IPS-15b (cell line): ENCODE measurements around the gene PDE4B.

Source experiments
- H3K27me3 ChIP-seq: one replicate; pipeline ENCODE4 v1.6.1; 2013; ENCODE audit warnings: low read length; ENCODE audit not compliant: control insufficient read depth, insufficient read depth
- H3K36me3 ChIP-seq: one replicate; pipeline ENCODE4 v1.6.1; 2013; ENCODE audit warnings: low read length; ENCODE audit not compliant: control insufficient read depth, insufficient read depth
- H3K4me1 ChIP-seq: one replicate; pipeline ENCODE4 v1.6.1; 2013; ENCODE audit warnings: mild to moderate bottlenecking, low read length; ENCODE audit not compliant: control insufficient read depth, insufficient read depth
- H3K4me3 ChIP-seq: one replicate; pipeline ENCODE4 v1.5.1; 2013; ENCODE audit warnings: low read depth, low read length
- H3K9ac ChIP-seq: one replicate; pipeline ENCODE4 v1.6.1; 2013; ENCODE audit warnings: low read depth, mild to moderate bottlenecking, low read length
- H3K9me3 ChIP-seq: one replicate; pipeline ENCODE4 v1.6.1; 2013; ENCODE audit warnings: mild to moderate bottlenecking, low read length; ENCODE audit not compliant: control insufficient read depth, insufficient read depth

The PDE4B gene

GRCh38 chr1:66237042-66237441, 444.3 kb downstream of the PDE4B start:
- no peaks in the 10 kb centered on the region for H3K9me3 ChIP-seq
- peaks cover 1% of the 10 kb centered on the region for H3K4me1 ChIP-seq
- H3K9ac ChIP-seq = no peak overlapping the region
- H3K36me3 ChIP-seq = no peaks in the 10 kb centered on the region
- H3K27me3 ChIP-seq = no peaks in the 10 kb centered on the region
- no peak overlapping the region for H3K4me3 ChIP-seq

GRCh38 chr1:66237722-66238479, 445.2 kb downstream of the PDE4B start:
- Histone ChIP-seq H3K9ac (no peak overlapping the region), H3K36me3 (no peaks in the 10 kb centered on the region), H3K4me1 (no peaks in the 10 kb centered on the region)

DNA sequence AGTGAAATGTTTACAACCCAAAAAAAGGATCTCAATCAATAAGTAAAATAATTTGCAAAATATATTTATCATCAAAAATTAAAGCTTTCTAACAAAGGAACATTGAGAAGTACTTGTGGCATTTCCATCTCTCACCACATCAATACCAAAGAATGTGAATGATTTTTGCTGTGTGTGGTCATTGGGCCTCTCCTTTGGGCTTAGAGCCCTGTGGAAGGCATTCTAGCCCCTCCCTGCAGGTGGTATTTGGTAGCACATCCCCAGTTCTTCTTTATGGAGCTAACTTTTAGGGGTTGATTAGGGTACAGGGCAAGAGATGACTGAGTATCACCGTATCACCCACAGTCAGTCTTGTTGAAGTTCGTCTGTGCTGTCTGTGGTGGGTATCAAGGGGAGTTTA, 447.1 kb downstream of the PDE4B start:
- no peaks in the 10 kb centered on the region for H3K9me3 ChIP-seq
- H3K4me1 ChIP-seq = no peaks in the 10 kb centered on the region
- no peaks in the 10 kb centered on the region for H3K27me3 ChIP-seq
- no peak overlapping the region for H3K4me3 ChIP-seq
- H3K36me3 ChIP-seq = no peaks in the 10 kb centered on the region
- H3K9ac ChIP-seq = no peak overlapping the region

More at GRCh38 chr1:66237722-66238479, 445.2 kb downstream of the PDE4B start:
- Histone ChIP-seq H3K4me3 (no peak overlapping the region), H3K27me3 (no peaks in the 10 kb centered on the region), H3K9me3 (no peaks in the 10 kb centered on the region)

GRCh38 chr1:66240491-66241484, 448.1 kb downstream of the PDE4B start:
- Histone ChIP-seq H3K4me3 (no peak overlapping the region), H3K4me1 (no peaks in the 10 kb centered on the region), H3K27me3 (no peaks in the 10 kb centered on the region), H3K9ac (no peak overlapping the region), H3K36me3 (no peaks in the 10 kb centered on the region), H3K9me3 (no peaks in the 10 kb centered on the region)

DNA sequence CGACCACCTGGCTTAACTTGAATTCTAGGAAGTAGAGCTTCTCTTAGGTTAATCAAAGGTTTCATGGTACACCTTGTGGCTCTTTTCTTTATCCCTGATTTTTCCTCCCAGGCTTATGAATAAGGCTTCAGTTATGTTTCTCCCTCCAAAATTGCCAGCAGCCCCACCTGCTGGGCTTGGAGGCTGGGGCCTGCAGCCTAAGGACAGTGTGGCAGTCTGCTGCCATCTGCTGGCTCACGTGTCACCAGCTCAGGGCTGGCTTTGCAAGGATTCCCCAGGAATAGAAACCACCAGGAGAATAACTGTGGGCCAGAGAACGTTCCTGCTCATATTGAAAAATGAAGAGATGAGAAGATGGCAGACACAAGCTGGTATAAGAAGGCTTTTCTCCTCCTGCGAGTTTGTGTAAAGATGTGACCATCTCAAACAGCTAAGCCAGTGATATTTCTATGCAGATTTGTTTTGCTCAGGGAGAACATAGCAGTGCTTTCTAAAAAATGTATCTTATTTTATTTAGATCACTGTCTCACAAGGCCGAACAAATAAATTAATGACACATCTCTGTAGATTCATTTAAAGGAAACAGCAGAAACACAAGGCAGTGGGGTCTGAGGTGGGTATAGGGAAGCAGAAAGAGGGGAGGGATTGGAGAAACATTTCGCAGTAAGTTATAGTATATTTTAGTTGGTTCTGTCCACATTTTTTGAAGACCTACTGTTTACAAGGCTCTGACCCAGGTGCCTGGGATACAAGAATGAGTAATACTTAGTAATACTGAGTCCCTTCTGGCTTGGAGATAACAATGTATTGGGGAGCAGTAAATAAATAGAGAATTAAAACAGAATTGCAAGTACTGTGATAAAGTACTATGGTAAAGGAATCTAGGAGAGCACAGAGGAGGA, 450.2 kb downstream of the PDE4B start:
- H3K27me3 ChIP-seq = no peaks in the 10 kb centered on the region
- H3K4me1 ChIP-seq = no peaks in the 10 kb centered on the region
- H3K9ac ChIP-seq = no peak overlapping the region
- H3K36me3 ChIP-seq = no peaks in the 10 kb centered on the region
- H3K9me3 ChIP-seq = no peaks in the 10 kb centered on the region
- H3K4me3 ChIP-seq = no peak overlapping the region

DNA sequence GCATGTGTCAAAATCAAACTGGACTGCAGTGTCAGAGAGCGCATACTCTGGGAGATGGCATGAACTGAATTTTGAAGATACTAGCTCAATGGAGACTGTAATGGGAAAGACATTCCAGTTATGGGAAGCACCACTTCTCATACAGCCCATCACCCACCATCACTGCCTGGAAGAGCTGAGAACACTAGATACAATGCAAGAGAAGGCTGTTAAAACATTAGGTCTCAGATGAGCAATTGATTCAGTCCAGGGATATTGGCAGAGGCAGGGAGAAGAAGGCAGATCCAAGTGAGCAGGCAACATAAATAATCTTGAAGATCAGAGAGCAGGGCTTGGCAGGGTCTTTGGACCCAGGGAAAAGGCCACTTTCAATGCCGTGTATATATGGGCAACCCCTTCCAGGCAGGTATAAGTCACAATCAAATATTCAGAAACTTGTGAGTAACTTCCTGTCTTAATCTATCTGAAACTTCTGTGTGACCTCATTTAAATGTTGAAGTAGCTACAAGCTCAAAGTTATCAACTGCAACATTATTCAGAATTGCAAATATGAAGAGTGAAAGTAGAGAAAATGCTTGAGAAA, 450.9 kb downstream of the PDE4B start:
- no peak overlapping the region for H3K9ac ChIP-seq
- H3K4me1 ChIP-seq = no peaks in the 10 kb centered on the region

DNA sequence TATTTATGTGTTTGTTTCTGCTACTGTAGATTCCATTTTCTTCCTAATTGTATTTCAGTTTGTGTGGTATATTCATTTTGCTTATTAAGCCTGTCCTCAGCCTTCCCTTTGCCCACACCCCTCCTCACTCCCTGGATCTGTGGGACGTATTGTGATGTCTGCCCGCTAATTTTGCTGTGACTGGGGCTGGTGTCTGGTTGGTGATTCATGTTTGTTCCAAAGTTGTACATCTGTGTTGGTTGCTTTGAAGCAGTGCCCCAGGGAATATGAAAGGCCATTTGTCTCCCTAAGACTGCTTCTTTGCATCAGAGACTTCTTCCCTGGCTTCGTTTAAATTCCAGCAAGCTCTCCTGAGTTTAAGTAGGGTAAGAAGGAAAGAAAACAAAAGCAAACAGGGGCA, 451.7 kb downstream of the PDE4B start:
- H3K36me3 ChIP-seq = no peaks in the 10 kb centered on the region
- no peaks in the 10 kb centered on the region for H3K27me3 ChIP-seq
- no peak overlapping the region for H3K4me3 ChIP-seq
- no peak overlapping the region for H3K9ac ChIP-seq
- no peaks in the 10 kb centered on the region for H3K4me1 ChIP-seq
- no peaks in the 10 kb centered on the region for H3K9me3 ChIP-seq

More for the DNA sequence above, 450.9 kb downstream of the PDE4B start:
- H3K4me3 ChIP-seq = no peak overlapping the region
- H3K27me3 ChIP-seq = no peaks in the 10 kb centered on the region
- H3K9me3 ChIP-seq = no peaks in the 10 kb centered on the region
- no peaks in the 10 kb centered on the region for H3K36me3 ChIP-seq

DNA sequence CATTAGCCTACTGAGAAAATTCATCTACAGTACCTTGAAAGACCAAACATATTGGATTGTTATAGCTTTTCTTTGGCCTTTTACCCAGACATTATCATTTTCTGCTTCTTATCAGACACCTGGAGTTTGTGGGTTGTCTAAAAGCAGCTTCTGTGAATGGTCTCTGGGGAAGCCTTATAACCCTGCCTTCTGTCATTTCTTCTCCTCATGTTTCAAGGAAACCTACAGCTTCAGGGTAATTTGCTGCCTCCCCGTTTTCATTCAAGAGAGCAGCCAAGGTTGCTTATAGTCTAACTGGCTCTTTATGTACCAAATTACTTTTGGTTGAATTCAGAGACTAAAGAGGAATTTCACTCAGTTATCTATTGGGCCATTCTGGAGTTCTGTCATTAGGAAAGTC, 453.0 kb downstream of the PDE4B start:
- no peak overlapping the region for H3K9ac ChIP-seq
- H3K36me3 ChIP-seq = no peaks in the 10 kb centered on the region
- no peak overlapping the region for H3K4me3 ChIP-seq
- no peaks in the 10 kb centered on the region for H3K27me3 ChIP-seq
- no peaks in the 10 kb centered on the region for H3K9me3 ChIP-seq
- H3K4me1 ChIP-seq = no peaks in the 10 kb centered on the region

DNA sequence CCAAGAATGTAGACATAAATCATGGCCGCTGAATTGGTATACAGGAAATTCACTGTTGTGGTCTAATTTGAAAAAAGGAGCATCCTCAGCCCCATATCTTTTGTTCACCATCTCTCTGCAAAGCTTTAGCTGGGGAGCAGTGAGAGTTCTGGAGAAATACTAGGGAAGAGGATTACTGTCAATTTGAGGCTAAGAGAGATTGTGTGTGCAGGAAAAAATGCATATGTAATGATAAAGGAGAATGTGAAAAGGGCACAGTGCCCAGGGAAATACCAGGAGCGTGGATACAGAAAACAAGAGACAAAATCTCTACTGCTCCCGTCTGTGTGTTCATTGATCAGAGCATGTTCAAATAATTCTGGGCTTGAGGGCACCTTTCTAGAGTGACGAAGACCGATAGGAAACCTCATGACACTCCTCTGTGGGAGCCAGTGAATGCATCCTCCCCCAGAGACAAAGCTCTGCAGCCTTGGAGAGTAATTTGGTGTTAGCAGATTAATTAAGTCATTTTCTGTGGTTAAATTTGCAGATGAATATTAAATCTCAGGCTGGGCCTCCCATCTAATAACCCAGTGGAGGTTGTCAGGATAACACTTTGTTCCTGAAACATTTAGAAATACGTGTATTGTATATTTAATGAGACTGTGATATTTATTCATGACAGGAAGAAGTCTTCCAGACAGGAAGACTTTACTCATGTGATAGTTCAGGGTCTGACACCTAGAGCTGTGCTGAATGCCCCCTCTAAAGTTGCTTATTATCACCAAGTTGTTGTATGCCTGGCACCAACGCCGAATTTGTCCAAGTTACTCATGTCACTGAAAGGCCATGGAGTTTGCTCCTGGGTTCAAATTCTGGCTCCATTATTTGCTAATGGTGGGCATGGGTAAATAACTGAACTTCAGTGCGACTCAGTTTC, 453.9 kb downstream of the PDE4B start:
- Histone ChIP-seq H3K4me1 (no peaks in the 10 kb centered on the region), H3K9ac (no peak overlapping the region), H3K4me3 (no peak overlapping the region), H3K9me3 (no peaks in the 10 kb centered on the region), H3K36me3 (no peaks in the 10 kb centered on the region), H3K27me3 (no peaks in the 10 kb centered on the region)

DNA sequence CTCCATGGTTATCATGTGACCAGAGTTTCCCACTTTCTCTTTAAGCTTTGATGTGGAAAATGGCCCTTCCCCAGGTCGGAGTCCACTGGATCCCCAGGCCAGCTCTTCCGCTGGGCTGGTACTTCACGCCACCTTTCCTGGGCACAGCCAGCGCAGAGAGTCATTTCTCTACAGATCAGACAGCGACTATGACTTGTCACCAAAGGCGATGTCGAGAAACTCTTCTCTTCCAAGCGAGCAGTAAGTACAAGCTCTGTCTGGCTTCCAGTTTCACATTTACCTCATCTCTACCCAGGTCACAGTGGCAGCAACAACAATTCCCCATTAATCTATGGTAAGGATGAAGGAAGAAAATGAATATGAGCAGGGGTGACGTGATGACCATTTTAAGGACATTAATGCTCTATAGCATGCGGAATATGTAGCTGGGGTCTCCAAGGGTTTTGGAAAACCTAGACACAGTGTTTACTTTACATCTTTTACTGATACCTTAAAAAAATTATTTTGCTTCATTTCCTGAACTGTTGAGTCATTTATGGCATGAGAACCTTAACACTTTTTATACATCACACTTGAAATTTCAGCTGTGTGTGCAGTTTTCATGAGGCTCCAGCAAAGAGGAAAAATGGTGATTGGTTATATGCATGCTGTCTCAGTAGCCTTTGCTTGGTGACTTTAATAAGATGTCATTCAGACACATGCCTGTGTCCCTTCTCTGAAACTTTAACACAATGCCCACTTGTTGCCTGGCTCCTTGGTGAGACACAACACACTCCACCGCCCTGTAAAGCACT, 454.9 kb downstream of the PDE4B start:
- H3K4me3 ChIP-seq = no peak overlapping the region

More for the DNA sequence above, 454.9 kb downstream of the PDE4B start:
- Histone ChIP-seq H3K9me3 (no peaks in the 10 kb centered on the region), H3K27me3 (no peaks in the 10 kb centered on the region), H3K4me1 (no peaks in the 10 kb centered on the region), H3K36me3 (no peaks in the 10 kb centered on the region), H3K9ac (no peak overlapping the region)
